ENCODE data around the gene KIAA0232. TPM values are rescaled to one million over a fixed set of nuclear protein-coding genes. Genes with fewer than 3 reads are reported as not detected.

KIAA0232 gene
- total RNA-seq, 4 donors from 2014 or later, result 39.1 to 66.4 (median 60.4) TPM

GRCh38 chr4:6767386-6767747, 15.2 kb upstream of the KIAA0232 start:
- in situ Hi-C loops (cut with MboI; ENCODE audit: low sequenced_read_pairs in 4 of 4), result no loop called here
- TF ChIP-seq POLR2A (IDR thresholded peaks at IDR 0.05), result no peak
- TF ChIP-seq, protein P1, sequence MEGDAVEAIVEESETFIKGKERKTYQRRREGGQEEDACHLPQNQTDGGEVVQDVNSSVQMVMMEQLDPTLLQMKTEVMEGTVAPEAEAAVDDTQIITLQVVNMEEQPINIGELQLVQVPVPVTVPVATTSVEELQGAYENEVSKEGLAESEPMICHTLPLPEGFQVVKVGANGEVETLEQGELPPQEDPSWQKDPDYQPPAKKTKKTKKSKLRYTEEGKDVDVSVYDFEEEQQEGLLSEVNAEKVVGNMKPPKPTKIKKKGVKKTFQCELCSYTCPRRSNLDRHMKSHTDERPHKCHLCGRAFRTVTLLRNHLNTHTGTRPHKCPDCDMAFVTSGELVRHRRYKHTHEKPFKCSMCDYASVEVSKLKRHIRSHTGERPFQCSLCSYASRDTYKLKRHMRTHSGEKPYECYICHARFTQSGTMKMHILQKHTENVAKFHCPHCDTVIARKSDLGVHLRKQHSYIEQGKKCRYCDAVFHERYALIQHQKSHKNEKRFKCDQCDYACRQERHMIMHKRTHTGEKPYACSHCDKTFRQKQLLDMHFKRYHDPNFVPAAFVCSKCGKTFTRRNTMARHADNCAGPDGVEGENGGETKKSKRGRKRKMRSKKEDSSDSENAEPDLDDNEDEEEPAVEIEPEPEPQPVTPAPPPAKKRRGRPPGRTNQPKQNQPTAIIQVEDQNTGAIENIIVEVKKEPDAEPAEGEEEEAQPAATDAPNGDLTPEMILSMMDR (IDR thresholded peaks at IDR 0.05 in 4 of 5, conservative IDR thresholded peaks at IDR 0.05 in 1 of 5), result no peak
- H3K36me3 ChIP-seq, result no peaks in the 10 kb centered on the region
- no peaks in the 10 kb centered on the region for H3K27me3 ChIP-seq
- H3K4me3 ChIP-seq, result no peak overlapping the region
- intact Hi-C loops (cut with DNase I; ENCODE audit: low total_unique reads), result no loop called here
- ATAC-seq, result no peak
- peak overlapping the region in 3 of 4 donors; percentile 85 to 92 (median 89) for H3K27ac ChIP-seq
- H3K4me1 ChIP-seq, result peaks cover 29 to 44% of the 10 kb centered on the region in 2 donors
- no peak for DNase-seq
- H3K9me3 ChIP-seq, result no peaks in the 10 kb centered on the region

DNA sequence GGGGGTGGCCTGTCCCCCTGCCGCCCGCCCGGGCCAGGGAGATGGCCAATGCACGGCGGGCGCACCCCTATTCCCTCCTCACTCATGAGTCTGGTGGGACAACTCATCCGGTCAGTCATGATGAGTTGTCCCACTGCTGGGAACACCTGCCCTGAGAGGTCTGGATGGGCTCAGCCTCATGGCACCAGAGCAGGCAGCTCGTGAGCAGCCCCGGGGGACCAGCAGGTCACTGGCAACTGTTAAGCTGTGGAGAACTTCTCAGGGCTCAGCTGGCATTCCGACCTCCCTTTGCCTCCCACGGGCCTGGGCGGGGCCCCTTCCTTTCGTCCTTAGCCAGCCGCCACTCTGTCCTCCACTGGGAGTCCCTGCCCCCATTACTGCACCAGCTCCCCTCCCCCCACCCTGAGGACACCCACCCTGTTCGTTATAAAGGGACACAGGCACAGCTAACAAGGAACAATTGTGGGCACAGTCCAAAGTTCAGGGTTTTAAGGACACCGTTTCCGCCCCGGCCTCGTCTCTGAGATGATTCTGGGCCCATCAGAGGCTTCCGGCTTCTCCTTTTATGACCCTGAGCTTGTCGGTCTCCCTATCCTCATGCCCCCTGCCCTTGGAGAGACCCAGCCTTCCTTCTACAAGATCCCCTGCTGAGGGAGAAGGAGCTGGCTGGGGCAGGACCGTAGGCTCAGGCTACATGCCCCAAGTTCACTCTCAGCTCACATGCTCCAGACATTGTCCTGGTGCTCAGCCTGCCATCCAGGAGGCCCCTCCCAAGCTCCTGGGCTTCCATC, 14.6 kb upstream of the KIAA0232 start:
- ATAC-seq, result peak; percentile 17 to 26
- H3K4me1 ChIP-seq, result peaks cover 34 to 50% of the 10 kb centered on the region in 2 donors
- DNase-seq, result peak in 1 of 2 donors; percentile 44

DNA sequence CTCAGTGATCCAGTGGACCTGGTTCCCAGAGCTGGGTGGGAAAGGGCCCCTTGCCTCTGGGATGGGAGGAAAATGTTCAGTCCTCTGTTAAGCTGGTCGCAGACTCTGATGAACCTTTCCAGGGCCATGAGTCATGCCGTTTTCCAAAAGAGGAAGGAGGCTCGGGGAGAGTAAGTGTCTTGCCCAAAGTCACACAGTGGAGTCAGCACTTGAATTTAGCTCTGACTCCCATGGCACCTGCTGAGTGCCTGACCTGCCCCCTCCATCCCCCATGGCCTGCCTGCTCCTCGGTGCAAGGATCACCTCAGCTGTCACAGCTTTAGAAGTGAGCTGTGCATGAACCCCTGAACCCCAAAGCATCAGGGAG, 14.0 kb upstream of the KIAA0232 start:
- no peak overlapping the region for H3K4me3 ChIP-seq
- ATAC-seq, result peak; percentile 75 to 85
- no peaks in the 10 kb centered on the region for H3K27me3 ChIP-seq
- H3K9me3 ChIP-seq, result no peaks in the 10 kb centered on the region
- TF ChIP-seq, protein P1 (IDR thresholded peaks at IDR 0.05 in 4 of 5, conservative IDR thresholded peaks at IDR 0.05 in 1 of 5), result no peak
- peak; percentile 12 to 55 for TF ChIP-seq POLR2A (IDR thresholded peaks at IDR 0.05)
- peaks cover 38 to 53% of the 10 kb centered on the region in 2 donors for H3K4me1 ChIP-seq
- H3K27ac ChIP-seq, result peak overlapping the region; percentile 56 to 92 (median 87)
- in situ Hi-C loops (cut with MboI; ENCODE audit: low sequenced_read_pairs in 4 of 4), result no loop called here
- peak; percentile 77 for DNase-seq
- intact Hi-C loops (cut with DNase I; ENCODE audit: low total_unique reads), result no loop called here
- no peaks in the 10 kb centered on the region for H3K36me3 ChIP-seq

More for the DNA sequence above, 14.6 kb upstream of the KIAA0232 start:
- no peak overlapping the region for H3K4me3 ChIP-seq
- no peak for TF ChIP-seq POLR2A (IDR thresholded peaks at IDR 0.05)
- TF ChIP-seq, protein P1 (IDR thresholded peaks at IDR 0.05 in 4 of 5, conservative IDR thresholded peaks at IDR 0.05 in 1 of 5), result no peak
- no peaks in the 10 kb centered on the region for H3K9me3 ChIP-seq
- H3K27me3 ChIP-seq, result no peaks in the 10 kb centered on the region
- in situ Hi-C loops (cut with MboI; ENCODE audit: low sequenced_read_pairs in 4 of 4), result no loop called here
- peak overlapping the region; percentile 56 to 92 (median 87) for H3K27ac ChIP-seq
- H3K36me3 ChIP-seq, result no peaks in the 10 kb centered on the region
- intact Hi-C loops (cut with DNase I; ENCODE audit: low total_unique reads), result no loop called here

DNA sequence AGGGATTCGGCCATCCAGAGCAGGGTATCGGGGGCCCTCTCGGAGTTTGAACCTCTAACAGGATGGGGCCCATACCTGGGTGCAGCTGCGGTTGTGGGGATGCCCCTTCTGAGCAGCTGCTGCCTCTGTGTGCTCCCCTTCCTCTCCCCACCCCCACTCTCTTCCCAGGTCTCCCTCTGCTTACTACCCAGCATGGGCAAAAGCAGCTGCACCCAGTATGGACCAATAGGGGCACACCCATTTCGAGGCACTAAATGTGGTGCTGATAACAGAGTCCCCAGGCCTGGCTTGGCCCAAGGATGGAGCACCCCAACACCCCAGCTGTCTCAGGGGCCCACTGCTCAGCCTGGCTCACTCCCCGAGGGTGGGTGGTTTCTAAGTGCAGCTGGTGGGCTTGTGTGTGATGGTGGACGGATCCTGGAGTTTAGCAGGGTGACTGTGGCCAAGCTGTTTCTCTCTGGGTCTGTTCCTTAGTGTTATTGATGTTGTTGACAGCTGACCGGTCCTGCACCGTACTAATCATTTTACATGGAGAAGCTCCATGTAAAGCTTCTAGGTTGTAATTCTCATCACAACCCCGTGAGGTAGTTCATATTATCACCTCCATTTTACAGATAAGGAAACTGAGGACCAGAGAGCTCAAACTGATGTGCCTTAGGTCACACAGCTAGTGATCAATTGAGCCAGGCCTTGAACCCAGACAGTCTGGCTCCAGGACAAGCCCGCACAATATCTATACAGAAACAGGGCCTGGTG, 13.1 kb upstream of the KIAA0232 start:
- peaks cover 38 to 53% of the 10 kb centered on the region in 2 donors for H3K4me1 ChIP-seq
- H3K36me3 ChIP-seq, result no peaks in the 10 kb centered on the region
- peak overlapping the region in 3 of 4 donors; percentile 85 to 92 (median 91) for H3K27ac ChIP-seq
- no peaks in the 10 kb centered on the region for H3K27me3 ChIP-seq
- in situ Hi-C loops (cut with MboI; ENCODE audit: low sequenced_read_pairs in 4 of 4), result no loop called here
- no peak overlapping the region for H3K4me3 ChIP-seq
- ATAC-seq (no peak), DNase-seq (no peak)
- no peaks in the 10 kb centered on the region for H3K9me3 ChIP-seq
- intact Hi-C loops (cut with DNase I; ENCODE audit: low total_unique reads), result no loop called here
- TF ChIP-seq, protein P1 (IDR thresholded peaks at IDR 0.05 in 4 of 5, conservative IDR thresholded peaks at IDR 0.05 in 1 of 5), result no peak
- no peak for TF ChIP-seq POLR2A (IDR thresholded peaks at IDR 0.05)
